ENCODE results near the gene NR5A1.

The NR5A1 gene

DNA sequence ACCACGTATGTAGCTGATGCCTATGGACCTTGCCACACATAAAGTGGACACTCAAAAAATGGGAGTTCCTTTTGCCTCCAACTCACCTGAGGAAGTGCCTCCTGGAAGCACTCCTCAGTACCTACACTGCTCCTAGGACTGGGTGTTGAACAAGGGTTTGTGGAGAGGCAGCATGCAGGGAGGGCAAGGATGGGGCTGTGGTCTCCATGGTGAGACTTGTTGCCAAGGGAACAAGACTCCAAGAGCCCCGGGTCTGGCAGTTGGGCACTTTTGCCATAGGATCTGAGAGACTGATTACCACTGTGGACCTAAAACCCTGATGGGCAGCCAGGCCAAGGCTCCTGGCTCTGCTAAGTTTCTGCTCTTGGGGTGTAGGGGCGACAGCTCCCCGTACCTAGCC lies 6.9 kb upstream of the NR5A1 start:
- no peak for DNase-seq (ENCODE audit: low read depth in 2 of 2)

DNA sequence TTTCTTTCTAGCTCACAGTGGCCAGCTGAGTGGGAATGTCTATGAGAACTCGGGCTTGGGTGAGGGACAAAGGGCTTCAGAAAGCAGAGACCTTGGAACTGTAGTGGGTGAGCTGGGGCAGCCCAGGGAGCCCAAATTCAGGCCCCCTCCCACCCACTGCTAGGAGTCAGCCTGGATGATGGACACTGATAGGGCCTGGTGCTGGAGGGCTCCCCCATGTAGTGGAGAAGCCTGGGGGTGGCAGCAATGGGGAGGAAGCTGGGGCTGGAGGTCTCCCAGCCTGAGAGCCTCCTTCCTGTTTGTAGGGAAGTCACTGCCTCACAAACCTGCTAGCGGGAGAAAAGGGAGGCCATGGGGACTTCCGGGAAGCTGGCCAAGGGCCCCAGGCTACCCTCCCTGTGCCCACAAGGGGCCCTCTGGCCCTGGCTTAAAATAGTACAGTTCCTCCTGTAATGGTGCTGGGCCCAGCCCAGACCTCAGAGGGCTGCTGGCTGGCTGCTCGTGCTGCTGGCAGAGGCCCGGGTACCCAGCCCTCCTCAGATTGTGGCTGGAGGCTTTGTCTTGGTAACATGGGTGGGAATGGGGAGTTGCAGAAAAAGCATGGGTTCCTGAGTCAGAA lies 6.3 kb upstream of the NR5A1 start:
- DNase-seq (ENCODE audit: low read depth in 2 of 2) = no peak

DNA sequence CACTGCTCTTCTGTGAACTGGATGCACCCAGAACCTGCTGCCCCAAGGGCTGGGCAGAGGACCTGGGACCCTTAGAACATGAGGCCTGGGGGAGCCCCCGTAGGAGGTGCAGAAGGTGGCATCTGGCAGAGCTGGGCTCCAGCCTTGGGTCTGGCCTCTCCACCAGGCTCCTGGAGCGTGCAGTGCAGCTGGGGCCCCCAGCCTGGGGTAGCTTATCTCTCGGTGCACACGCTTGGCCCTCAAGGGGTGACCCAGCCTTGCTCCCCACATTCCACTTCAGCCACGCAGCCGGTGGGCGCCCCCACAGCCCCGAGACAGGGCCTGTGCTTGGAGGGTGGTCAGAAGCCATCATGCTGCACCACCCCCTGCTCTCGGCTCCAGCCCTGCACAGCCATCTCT lies 5.6 kb upstream of the NR5A1 start:
- no peak for DNase-seq (ENCODE audit: low read depth in 2 of 2)

DNA sequence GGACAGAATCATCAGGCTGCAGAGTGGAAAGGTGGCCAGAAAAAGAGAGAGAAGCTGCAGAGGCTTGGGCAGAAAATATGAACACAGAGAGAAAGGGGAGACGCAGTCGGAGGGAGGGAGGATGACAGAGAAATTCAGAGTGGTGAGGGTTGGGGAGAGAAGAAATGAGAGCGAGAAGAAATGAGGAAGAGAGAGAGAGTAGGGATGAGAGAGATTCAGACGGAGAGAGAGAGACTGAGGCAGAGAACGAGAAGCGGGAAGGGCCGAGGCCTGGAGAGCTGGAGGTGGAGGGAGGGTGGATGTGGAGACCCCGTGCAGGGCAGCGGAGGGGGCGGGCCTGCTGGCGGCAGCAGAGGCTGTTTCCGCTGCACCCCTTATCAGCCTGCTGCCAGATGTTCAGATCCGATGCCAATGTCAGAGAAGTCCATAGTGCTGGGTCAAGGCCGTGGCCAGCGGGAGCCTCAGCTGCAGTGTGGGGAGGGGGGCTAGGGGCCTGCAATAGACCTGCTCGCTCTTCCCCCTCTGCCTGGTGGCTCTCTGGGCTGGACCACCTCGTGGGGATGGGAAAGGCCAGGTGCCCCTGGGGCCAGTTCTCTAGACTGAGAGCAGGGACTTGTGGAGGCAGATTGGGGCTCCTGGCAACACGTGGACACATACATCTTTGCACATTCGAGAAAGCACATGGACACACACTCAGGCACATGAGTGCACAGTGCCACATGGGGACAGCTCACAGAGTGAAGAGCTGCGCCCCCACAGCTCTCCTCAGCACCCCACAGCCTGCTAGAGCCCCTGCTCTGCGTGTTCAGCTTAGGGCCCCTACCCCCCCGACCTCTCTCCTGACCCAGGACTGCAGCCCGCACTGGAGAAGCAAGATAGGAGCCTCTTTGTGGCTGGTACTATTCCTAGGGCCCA lies 4.9 kb upstream of the NR5A1 start:
- DNase-seq (ENCODE audit: low read depth in 2 of 2) = no peak

DNA sequence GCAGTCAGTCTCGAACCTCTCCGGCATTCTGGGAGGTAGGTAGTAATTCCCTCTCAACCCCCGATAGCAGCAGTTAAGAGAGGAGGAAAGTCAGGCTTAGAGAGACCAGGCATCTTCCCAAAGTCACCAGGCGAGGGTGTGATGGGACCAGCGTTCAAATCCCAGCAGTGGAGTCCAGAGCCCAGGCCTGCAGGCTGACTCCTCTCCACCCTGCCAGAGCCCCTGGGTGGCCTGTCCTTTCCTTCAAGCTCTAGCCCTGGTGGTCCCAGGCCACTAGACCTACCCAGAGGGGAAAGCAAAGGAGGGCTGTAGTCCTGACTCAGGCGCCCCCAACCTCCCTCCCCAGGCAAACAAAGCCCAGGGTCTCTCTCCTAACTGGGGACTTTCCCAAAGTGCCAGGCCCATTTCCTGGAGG lies 4.2 kb upstream of the NR5A1 start:
- no peak for DNase-seq (ENCODE audit: low read depth in 2 of 2)

DNA sequence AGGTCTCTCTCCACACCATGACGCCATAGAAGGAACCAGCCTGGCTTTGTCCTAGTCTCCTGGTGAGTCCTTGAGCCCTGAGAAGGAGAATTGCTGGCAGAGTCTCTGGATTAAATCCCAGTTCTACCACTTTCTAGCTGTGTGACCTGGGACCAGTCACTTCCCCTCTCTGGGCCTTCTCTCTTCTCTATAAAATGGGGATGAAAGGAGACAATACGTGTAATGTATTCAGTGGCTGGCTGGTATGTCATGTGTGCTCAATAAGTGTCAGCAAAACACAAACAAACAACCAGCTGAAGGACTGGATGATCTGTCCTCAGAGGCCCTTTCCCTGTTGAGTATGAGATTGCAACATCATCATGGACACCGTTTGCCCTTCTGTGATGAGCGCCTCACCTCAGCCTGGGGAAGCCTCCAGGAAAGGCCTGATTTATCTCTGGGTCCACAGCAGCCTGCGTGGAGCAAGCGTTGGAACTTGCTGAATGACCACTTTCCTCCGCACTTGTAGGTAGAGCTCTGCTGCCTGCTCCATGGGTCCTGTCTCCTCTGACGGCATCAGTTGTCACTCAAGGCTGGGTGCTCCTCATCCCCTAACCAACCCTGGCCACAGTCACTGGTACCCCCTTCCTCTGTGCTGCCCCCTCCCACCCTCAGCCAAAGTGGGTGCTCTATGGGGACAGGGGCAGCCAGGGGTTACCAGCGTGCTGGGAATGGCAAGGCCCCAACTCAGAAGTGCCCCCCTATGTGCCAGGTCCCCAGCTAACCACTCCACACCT lies 3.6 kb upstream of the NR5A1 start:
- DNase-seq (ENCODE audit: low read depth in 2 of 2) = no peak

DNA sequence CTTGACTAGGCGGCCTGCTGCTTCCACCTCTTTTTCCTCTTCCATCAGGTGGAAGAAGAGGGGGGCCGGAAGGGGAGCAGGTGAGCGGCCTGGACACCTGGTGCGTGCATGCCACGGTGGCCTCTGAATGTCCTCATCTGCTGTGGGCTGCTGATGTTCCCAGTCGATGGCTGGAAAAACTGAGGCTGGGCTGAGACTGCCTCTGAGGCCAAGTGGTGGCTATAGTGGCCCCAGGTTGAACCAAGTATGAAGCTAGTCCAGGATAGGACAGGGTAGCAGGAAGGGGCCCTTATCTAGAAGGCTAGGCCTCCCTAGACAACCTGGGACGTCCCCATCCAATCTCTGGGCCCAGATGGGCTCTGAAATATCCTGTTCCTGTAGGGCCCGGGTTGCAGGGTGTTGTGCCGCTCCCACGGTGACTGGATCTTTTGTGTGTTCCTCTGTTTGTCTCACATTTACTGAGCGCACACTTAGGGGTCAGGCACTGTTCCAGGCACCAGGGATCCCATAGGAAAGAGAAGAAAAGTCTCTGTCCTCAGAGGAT lies 753 bp upstream of the NR5A1 start:
- DNase-seq (ENCODE audit: low read depth in 2 of 2) = no peak

DNA sequence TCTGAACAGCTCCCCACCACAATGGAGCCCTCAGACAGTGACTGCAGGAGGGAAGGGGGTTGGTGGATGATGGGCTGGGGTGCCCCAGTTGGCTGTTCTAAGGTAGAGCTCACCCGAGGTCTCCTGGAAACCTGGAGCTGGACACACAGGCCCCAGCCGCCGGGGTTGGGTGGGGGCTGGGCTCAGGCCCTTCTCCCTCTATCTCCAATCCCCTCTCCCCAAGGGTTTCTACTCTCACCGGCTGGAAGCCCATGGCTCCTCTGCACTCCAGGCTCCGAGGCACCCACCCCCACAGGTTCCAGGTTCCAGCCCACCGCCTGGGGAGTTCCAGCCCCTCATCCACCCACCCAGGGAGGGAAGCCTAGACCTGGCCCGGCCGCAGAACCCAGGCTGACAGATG lies 766 bp downstream of the NR5A1 start:
- DNase-seq (ENCODE audit: low read depth in 2 of 2) = no peak

DNA sequence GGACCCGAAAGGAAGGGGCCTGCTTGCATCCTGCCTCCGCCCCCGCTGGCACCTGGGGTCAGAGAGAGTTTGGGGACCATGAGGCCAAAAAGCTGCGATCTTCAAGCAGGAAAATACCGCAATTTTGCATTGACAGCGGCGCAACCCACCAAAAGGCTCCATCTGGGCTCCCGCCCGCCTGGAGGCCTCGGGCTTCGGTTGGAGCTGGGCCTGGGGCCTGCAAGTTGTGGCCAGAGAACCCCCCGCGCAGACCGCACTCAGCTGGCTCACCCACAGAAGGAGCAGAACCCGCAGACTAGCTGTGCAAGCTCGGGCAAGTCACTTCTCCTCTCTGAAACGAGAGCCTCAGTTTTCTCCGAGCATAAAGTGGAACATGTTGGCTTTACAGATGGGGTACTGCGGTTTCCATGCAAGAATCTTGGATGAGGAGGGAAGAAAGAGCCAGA lies 1.3 kb downstream of the NR5A1 start:
- DNase-seq (ENCODE audit: low read depth in 2 of 2) = no peak

DNA sequence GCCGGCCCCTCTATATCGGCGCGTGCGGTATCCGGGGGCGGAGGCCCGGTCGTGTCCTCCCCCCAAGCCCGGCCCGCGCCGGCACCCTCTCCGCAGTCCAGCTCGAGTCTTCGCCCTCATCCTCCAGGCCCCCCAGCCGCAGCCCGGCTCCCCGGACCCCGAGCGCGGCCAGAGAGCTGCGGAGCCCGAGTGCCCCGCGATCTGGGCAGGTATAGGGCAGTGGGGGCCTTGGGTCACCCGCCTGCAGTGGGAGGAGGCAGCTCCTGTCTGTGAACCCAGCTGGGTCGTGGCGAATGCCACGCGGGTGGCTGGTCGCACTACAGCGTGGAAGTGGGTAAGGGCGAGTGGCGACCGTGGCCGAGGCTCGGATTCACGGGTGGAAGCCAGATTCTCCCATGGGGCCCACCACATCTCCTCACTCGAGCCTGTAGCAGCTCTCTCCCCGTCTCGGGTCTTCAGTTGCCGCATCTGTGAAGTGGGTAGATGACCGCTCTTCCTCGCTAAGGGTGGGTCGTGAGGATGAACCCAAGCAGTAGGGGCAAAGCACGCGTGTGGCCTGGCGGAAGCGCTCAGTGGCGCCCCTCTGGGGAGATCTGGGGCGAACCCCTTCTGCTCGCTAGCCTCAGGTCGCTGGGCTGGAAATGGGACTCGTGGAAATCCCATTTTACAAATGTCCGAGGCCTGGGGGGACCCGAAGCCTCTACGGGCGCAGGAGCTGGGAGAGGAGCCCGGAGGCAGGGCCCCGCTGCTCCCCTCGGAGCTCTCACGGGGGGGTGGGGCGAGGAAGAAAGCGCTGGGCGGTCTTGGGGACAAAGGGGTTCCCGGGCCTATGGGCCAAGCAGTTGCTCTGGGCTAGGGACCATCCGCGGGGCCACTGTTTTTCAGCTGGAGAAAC lies 1.9 kb downstream of the NR5A1 start:
- no peak for DNase-seq (ENCODE audit: low read depth in 2 of 2)

DNA sequence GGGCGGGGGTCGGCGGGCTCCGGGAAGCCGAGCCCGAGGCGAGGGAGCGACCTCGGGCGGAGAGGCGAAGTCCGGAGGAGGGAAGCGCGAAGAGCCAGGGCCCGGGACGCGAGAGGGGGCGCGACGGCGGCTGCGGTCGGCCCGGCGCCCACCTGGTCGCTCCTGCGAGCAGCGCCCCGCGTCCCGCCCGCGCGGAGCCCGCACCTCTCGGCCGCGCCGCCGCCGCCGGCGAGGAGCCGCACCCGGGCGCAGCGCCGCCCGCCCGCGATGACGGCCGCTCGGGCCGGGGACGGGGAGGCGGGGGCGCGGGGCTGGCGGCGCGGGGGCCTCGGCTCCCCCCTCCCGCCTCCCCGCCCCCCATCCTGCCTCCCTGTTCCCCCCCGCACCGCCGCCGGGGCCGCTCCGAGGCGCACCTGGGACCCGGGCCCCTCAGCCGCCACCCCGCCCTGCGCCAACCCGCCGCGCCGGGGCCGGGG lies 2.6 kb downstream of the NR5A1 start:
- no peak for DNase-seq (ENCODE audit: low read depth in 2 of 2)

DNA sequence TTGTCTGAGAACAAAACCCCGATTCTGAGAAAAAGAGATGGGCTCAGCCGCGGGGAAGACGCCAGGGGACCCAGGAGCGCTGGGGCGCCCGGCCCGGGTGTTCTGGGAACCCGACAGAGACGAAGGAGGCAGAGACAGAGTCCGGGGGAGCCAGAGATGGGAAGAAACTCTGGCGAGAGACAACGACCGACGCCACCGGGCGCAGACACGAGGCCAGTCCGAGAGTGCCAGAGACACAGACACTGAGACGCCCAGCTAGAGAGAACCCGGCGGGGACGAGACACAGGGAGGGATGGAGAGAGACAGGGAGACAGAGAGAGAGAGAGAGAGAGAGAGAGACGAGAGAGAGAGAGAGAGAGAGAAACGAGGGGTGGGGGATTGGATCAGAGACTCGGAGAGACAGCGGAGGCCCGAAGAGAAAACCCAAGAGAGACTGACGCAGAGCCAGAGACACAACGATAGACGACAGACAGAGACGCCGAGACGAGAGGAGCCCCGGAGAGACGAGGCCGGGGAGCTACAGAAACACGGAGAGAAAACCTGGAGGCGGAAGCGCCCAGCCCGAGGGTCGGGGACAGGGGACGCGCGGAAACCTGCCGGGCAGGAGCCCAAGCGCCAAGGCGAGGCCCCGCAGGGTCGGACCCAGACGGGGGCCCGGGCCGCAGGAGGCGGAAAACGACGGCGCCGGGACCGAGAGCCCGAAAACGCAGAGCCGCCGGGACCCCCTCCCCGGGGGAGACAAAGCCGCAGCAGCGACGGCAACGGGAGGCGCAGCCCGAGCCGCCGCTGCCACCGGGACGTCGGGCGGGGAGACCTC lies 3.3 kb downstream of the NR5A1 start:
- DNase-seq (ENCODE audit: low read depth in 2 of 2) = no peak

DNA sequence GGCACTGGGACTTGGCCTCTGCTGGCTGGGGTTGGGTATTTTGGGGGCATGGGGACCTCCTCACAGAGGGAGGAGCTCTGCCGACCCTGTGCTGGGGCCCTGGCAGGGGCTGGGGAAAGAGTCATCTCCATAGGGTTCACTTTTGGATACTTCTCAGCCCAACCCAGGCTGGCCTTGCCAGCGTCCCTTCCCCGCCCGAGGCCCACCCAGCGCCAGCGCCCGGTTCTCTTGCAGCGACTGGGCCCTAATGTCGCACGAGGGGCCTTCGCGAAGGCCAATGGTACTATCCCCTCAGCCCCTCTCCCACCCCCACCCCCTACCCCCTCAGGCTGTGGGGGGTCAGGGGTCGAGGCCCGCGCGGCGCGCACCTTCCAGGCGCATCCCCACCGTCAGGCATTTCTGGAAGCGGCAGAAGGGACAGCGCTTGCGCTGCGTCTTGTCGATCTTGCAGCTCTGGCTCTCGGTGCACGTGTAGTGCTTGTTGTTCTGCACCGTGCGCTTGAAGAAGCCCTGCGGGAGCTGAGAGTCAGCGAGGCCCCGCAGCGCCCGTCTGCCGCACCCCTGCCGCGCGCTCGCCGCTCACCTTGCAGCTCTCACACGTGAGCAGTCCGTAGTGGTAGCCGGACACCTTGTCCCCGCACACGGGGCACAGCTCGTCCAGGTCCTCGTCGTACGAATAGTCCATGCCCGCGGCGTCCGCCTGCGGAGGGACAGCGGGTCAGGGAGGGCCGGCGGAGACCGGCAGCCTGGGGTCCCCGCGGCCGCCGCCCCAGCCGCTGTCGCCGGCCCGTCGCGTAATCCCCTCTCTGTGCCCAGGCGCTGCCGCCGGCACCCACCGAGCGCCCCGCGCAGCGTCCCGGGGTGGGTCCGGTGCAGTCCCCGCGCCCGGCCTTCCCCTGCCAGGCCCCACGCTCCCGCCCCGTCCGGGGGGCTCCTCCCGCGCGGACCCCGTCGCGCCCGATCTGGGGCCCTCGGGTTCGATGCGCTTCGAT lies 4.2 kb downstream of the NR5A1 start:
- no peak for DNase-seq (ENCODE audit: low read depth in 2 of 2)

DNA sequence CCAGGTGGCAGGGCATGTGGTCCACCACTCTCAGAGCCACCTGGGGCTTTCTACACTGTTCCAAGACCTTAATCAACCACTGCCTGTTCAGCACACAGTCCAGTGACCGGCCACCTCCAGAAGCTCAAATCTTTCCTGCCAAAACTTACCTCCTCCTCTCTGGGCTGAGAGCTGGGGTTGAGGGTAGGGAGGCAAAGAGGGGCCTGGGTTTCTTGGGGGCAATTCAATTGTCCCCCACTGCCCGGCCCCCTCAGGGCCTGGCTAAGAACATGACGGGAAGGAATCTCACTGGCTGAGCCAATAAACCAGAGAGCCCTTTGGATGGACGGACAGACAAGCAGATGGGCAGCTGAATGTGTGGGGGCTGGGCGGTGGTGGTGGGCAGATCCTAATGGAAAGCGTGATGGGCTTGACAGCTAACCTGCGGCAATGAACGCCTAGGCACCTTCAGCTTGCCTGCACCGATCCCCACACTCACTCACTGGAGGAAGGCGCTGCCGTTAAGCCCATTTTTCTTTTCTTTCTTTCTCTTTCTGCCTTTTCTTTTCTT lies 5.4 kb downstream of the NR5A1 start:
- DNase-seq (ENCODE audit: low read depth in 2 of 2) = no peak

DNA sequence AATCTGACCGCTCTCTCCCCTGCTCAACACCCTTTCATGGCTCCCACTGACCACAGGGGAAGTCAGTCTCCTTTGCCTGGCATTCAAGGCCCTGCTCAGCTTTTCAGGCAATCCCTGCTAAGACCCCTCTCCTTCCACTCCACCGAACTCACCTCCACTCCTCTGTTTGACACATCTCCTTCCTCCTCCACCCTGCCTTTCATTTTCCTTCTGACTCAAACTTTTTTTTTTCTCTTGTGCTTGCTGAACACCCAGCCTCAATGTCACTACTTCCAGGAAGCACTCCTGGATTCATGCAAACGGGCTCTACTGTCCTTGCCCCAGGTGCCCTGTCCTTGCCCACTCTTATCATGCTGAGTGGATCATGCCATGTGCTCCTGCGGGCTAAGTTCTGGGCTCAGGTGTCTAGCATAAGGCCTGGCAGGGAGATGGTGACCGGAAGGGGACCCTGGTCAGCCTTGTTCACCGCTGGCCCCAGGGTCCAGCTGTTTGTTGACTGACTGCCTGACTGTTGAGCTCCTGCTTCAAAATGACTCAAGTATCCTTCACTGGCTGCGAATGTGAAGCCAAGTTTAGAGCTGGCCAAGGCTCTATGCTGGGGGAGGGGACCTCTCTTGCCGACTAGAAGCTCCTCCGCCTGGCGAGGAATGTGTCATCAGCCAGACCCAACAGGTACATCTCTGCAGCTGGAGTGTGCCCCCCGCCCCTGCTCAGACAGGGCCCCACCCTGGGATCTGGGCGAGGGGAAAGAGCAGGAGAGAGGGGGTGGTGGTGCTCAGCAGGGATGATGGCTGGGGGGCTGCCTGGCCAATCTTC lies 6.2 kb downstream of the NR5A1 start:
- DNase-seq (ENCODE audit: low read depth in 2 of 2) = no peak

DNA sequence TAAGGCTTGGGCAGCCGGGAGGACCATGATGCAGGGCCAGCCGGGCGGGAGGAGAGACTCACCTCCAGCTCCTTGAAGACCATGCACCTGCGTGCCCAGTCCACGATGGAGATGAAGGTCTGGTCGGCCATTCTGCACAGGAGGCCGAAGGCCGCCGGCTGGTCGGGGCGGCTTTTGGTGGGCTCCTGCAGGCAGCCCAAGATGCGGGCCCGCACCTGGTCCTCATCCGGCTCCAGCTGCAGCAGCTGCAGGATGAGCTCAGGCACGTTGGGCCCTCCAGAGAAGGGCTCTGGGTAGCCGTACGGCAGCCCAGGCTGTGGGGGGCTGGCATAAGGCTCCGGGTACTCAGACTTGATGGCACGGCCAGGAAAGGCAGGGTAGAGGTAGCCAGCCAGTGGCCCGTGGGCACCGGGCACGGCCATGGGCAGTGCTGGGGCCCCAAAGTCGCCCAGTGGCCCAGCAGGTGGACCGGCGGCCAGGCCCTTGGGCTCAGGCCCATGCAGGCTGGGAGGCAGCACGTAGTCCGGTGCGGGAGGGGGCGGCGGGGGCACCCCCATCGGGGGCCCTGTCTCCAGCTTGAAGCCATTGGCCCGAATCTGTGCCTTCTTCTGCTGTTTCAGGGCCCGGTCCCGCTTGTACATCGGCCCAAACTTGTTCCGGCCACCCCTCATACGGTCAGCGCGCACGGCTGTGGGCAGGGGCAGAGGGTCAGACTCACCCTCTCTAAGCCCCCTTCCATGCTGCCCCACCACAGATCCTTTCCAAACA lies 7.0 kb downstream of the NR5A1 start:
- no peak for DNase-seq (ENCODE audit: low read depth in 2 of 2)

DNA sequence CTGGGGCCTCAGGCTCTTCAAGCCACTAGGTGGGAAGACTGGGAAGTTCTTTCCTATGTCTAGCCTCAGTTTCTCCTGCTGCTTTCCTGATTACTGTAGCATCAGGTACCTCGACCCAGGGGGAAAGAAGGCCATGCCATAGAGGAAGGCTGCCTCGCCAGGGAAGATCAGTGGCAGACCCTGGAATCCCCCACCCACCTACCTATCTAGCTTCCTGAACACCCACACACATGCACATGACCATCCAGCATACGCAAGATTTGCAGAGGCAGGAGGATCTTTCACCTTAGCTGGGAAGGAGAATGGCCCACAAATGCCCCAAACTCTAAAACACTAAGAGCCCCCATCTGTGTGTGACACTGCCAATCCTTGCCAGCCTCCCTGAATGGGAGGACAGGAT lies 8.0 kb downstream of the NR5A1 start:
- DNase-seq (ENCODE audit: low read depth in 2 of 2) = no peak
